ENCODE results near the gene SMIM38. TPM values are rescaled to one million over a fixed set of nuclear protein-coding genes. Genes with fewer than 3 reads are reported as not detected.

Gene SMIM38
- total and polyA plus RNA-seq, 5 donors from 2014 or later, result 0.07 to 1.3 (median 0.11) TPM; not detected in 2

GRCh38 chr11:69123593-69124545 lies 31.9 kb upstream of the SMIM38 start:
- H3K4me3 ChIP-seq (ENCODE audit: low read depth, low read length), result no peak overlapping the region
- no peaks in the 10 kb centered on the region for H3K27me3 ChIP-seq (ENCODE audit: control insufficient read depth, insufficient read depth, low read length)
- H3K9me3 Mint-ChIP-seq, result peaks cover 0 to 3% (median 0%) of the 10 kb centered on the region in 7 donors
- ATAC-seq (ENCODE audit: low read depth in 2 of 2) (no peak), DNase-seq (peak in 1 of 3 donors; percentile 30)
- H3K27me3 Mint-ChIP-seq, result no peaks in the 10 kb centered on the region
- H3K4me1 ChIP-seq (ENCODE audit: control insufficient read depth, insufficient read depth, low read length, poor library complexity, severe bottlenecking), result peaks cover 42% of the 10 kb centered on the region
- H3K27ac Mint-ChIP-seq, result peak overlapping the region; percentile 80 to 90 (median 83)
- no peaks in the 10 kb centered on the region for H3K36me3 ChIP-seq (ENCODE audit: control insufficient read depth, insufficient read depth, low read length)
- peaks cover 9 to 58% (median 25%) of the 10 kb centered on the region in 4 donors for H3K4me1 Mint-ChIP-seq
- H3K36me3 Mint-ChIP-seq, result no peaks in the 10 kb centered on the region
- H3K27ac ChIP-seq (ENCODE audit: insufficient read depth, low read length, poor library complexity, severe bottlenecking), result peak overlapping the region; percentile 62
- H3K9me3 ChIP-seq (ENCODE audit: control insufficient read depth in 2 of 2, low read length in 2 of 2), result no peaks in the 10 kb centered on the region
- peak overlapping the region; percentile 83 to 89 (median 87) for H3K4me3 Mint-ChIP-seq

- no peak for ATAC-seq (ENCODE audit: low read depth in 2 of 2)
- H3K4me1 ChIP-seq (ENCODE audit: control insufficient read depth, insufficient read depth, low read length, poor library complexity, severe bottlenecking), result peaks cover 42% of the 10 kb centered on the region
- H3K36me3 ChIP-seq (ENCODE audit: control insufficient read depth, insufficient read depth, low read length), result no peaks in the 10 kb centered on the region
- no peaks in the 10 kb centered on the region for H3K9me3 ChIP-seq (ENCODE audit: control insufficient read depth in 2 of 2, low read length in 2 of 2)
- H3K4me3 ChIP-seq (ENCODE audit: low read depth, low read length), result no peak overlapping the region
- H3K9me3 Mint-ChIP-seq, result peaks cover 0 to 3% (median 2%) of the 10 kb centered on the region in 7 donors
- H3K27ac ChIP-seq (ENCODE audit: insufficient read depth, low read length, poor library complexity, severe bottlenecking), result no peak overlapping the region
- H3K36me3 Mint-ChIP-seq, result no peaks in the 10 kb centered on the region
- no peaks in the 10 kb centered on the region for H3K27me3 ChIP-seq (ENCODE audit: control insufficient read depth, insufficient read depth, low read length)
- no peaks in the 10 kb centered on the region for H3K27me3 Mint-ChIP-seq
- H3K4me3 Mint-ChIP-seq, result no peak overlapping the region
- no peak for DNase-seq
- peaks cover 9 to 49% (median 25%) of the 10 kb centered on the region in 4 donors for H3K4me1 Mint-ChIP-seq
- H3K27ac Mint-ChIP-seq, result peak overlapping the region in 1 of 3 donors; percentile 31
Measured at GRCh38 chr11:69125861-69126260, 29.9 kb upstream of the SMIM38 start.

GRCh38 chr11:69126286-69126685 lies 29.4 kb upstream of the SMIM38 start:
- no peak overlapping the region for H3K27ac ChIP-seq (ENCODE audit: insufficient read depth, low read length, poor library complexity, severe bottlenecking)
- H3K36me3 ChIP-seq (ENCODE audit: control insufficient read depth, insufficient read depth, low read length), result no peaks in the 10 kb centered on the region
- Mint-ChIP-seq H3K36me3 (no peaks in the 10 kb centered on the region), H3K27ac (peak overlapping the region in 1 of 3 donors; percentile 36), H3K27me3 (no peaks in the 10 kb centered on the region), H3K4me1 (peaks cover 8 to 49% (median 23%) of the 10 kb centered on the region in 4 donors), H3K9me3 (peaks cover 0 to 3% (median 2%) of the 10 kb centered on the region in 7 donors), H3K4me3 (no peak overlapping the region)
- H3K9me3 ChIP-seq (ENCODE audit: control insufficient read depth in 2 of 2, low read length in 2 of 2), result no peaks in the 10 kb centered on the region
- no peak for ATAC-seq (ENCODE audit: low read depth in 2 of 2)
- H3K4me1 ChIP-seq (ENCODE audit: control insufficient read depth, insufficient read depth, low read length, poor library complexity, severe bottlenecking), result peaks cover 41% of the 10 kb centered on the region
- H3K4me3 ChIP-seq (ENCODE audit: low read depth, low read length), result no peak overlapping the region
- no peak for DNase-seq
- H3K27me3 ChIP-seq (ENCODE audit: control insufficient read depth, insufficient read depth, low read length), result no peaks in the 10 kb centered on the region

- Histone ChIP-seq H3K27me3 (ENCODE audit: control insufficient read depth, insufficient read depth, low read length) (no peaks in the 10 kb centered on the region), H3K27ac (ENCODE audit: insufficient read depth, low read length, poor library complexity, severe bottlenecking) (no peak overlapping the region), H3K9me3 (ENCODE audit: control insufficient read depth in 2 of 2, low read length in 2 of 2) (no peaks in the 10 kb centered on the region), H3K36me3 (ENCODE audit: control insufficient read depth, insufficient read depth, low read length) (no peaks in the 10 kb centered on the region), H3K4me1 (ENCODE audit: control insufficient read depth, insufficient read depth, low read length, poor library complexity, severe bottlenecking) (peaks cover 32% of the 10 kb centered on the region), H3K4me3 (ENCODE audit: low read depth, low read length) (no peak overlapping the region)
- no peak overlapping the region for H3K27ac Mint-ChIP-seq
- peaks cover 8 to 41% (median 18%) of the 10 kb centered on the region in 4 donors for H3K4me1 Mint-ChIP-seq
- H3K27me3 Mint-ChIP-seq, result no peaks in the 10 kb centered on the region
- no peak overlapping the region for H3K4me3 Mint-ChIP-seq
- H3K36me3 Mint-ChIP-seq, result no peaks in the 10 kb centered on the region
- DNase-seq, result no peak
- peaks cover 0 to 3% (median 2%) of the 10 kb centered on the region in 7 donors for H3K9me3 Mint-ChIP-seq
- no peak for ATAC-seq (ENCODE audit: low read depth in 2 of 2)
Measured at GRCh38 chr11:69127081-69127850, 28.5 kb upstream of the SMIM38 start.

GRCh38 chr11:69127884-69128283 lies 27.9 kb upstream of the SMIM38 start:
- ATAC-seq (ENCODE audit: low read depth in 2 of 2), result no peak
- Mint-ChIP-seq H3K27ac (no peak overlapping the region), H3K27me3 (no peaks in the 10 kb centered on the region), H3K4me3 (no peak overlapping the region), H3K36me3 (no peaks in the 10 kb centered on the region), H3K9me3 (peaks cover 0 to 3% (median 2%) of the 10 kb centered on the region in 7 donors), H3K4me1 (peaks cover 8 to 35% (median 17%) of the 10 kb centered on the region in 4 donors)
- no peak for DNase-seq
- peaks cover 26% of the 10 kb centered on the region for H3K4me1 ChIP-seq (ENCODE audit: control insufficient read depth, insufficient read depth, low read length, poor library complexity, severe bottlenecking)
- H3K27ac ChIP-seq (ENCODE audit: insufficient read depth, low read length, poor library complexity, severe bottlenecking), result no peak overlapping the region
- H3K4me3 ChIP-seq (ENCODE audit: low read depth, low read length), result no peak overlapping the region
- H3K27me3 ChIP-seq (ENCODE audit: control insufficient read depth, insufficient read depth, low read length), result no peaks in the 10 kb centered on the region
- H3K9me3 ChIP-seq (ENCODE audit: control insufficient read depth in 2 of 2, low read length in 2 of 2), result no peaks in the 10 kb centered on the region
- H3K36me3 ChIP-seq (ENCODE audit: control insufficient read depth, insufficient read depth, low read length), result no peaks in the 10 kb centered on the region

- DNase-seq (no peak), ATAC-seq (ENCODE audit: low read depth in 2 of 2) (no peak)
- Histone ChIP-seq H3K36me3 (ENCODE audit: control insufficient read depth, insufficient read depth, low read length) (no peaks in the 10 kb centered on the region), H3K4me1 (ENCODE audit: control insufficient read depth, insufficient read depth, low read length, poor library complexity, severe bottlenecking) (peaks cover 14% of the 10 kb centered on the region), H3K4me3 (ENCODE audit: low read depth, low read length) (no peak overlapping the region), H3K9me3 (ENCODE audit: control insufficient read depth in 2 of 2, low read length in 2 of 2) (no peaks in the 10 kb centered on the region), H3K27me3 (ENCODE audit: control insufficient read depth, insufficient read depth, low read length) (no peaks in the 10 kb centered on the region), H3K27ac (ENCODE audit: insufficient read depth, low read length, poor library complexity, severe bottlenecking) (no peak overlapping the region)
- Mint-ChIP-seq H3K9me3 (peaks cover 0 to 5% (median 3%) of the 10 kb centered on the region in 7 donors), H3K36me3 (no peaks in the 10 kb centered on the region), H3K4me3 (peak overlapping the region in 1 of 4 donors; percentile 19), H3K27me3 (no peaks in the 10 kb centered on the region), H3K4me1 (peaks cover 8 to 24% (median 15%) of the 10 kb centered on the region in 4 donors), H3K27ac (peak overlapping the region in 1 of 3 donors; percentile 75)
Measured at GRCh38 chr11:69129053-69129452, 26.7 kb upstream of the SMIM38 start.

- Histone ChIP-seq H3K27me3 (ENCODE audit: control insufficient read depth, insufficient read depth, low read length) (no peaks in the 10 kb centered on the region), H3K4me1 (ENCODE audit: control insufficient read depth, insufficient read depth, low read length, poor library complexity, severe bottlenecking) (peaks cover 10% of the 10 kb centered on the region), H3K9me3 (ENCODE audit: control insufficient read depth in 2 of 2, low read length in 2 of 2) (no peaks in the 10 kb centered on the region), H3K27ac (ENCODE audit: insufficient read depth, low read length, poor library complexity, severe bottlenecking) (no peak overlapping the region), H3K4me3 (ENCODE audit: low read depth, low read length) (no peak overlapping the region), H3K36me3 (ENCODE audit: control insufficient read depth, insufficient read depth, low read length) (no peaks in the 10 kb centered on the region)
- no peak overlapping the region for H3K4me3 Mint-ChIP-seq
- ATAC-seq (ENCODE audit: low read depth in 2 of 2), result no peak
- DNase-seq, result no peak
- H3K27ac Mint-ChIP-seq, result peak overlapping the region in 2 of 3 donors; percentile 52 to 75
- H3K4me1 Mint-ChIP-seq, result peaks cover 3 to 20% (median 12%) of the 10 kb centered on the region in 4 donors
- H3K36me3 Mint-ChIP-seq, result no peaks in the 10 kb centered on the region
- peaks cover 0 to 5% (median 3%) of the 10 kb centered on the region in 7 donors for H3K9me3 Mint-ChIP-seq
- H3K27me3 Mint-ChIP-seq, result no peaks in the 10 kb centered on the region
Measured at GRCh38 chr11:69129647-69130046, 26.1 kb upstream of the SMIM38 start.
